Heart right ventricle (tissue), 16 donors: ENCODE measurements around the gene ABCE1. TPM values are rescaled to one million over a fixed set of nuclear protein-coding genes. Genes with fewer than 3 reads are reported as not detected.
A peak's percentile ranks its signal among the peaks of the same experiment; 100 is the strongest.

ENCODE experiments used
- ATAC-seq, 8 donors: fragments of 200-7000 bp; cut with Tn5 transposase; one replicate each; pipeline ENCODE4 v1.9.1; 2020; ENCODE audit warnings: mild to moderate bottlenecking in 8 of 8, moderate library complexity in 8 of 8, moderate number of reproducible peaks in 1 of 8
- DNase-seq, 2 donors: peaks; one replicate each; pipeline ENCODE4 v3.0.0-alpha.2; 2020
- H3K27ac ChIP-seq, 10 donors: fragments of 200-600 bp; sonication (generic) in 2 of 10; one replicate each; pipeline versions ENCODE4 v1.5.0 to v1.8.0; 2020 to 2022; ENCODE audit warnings: mild to moderate bottlenecking in 3 of 10
- H3K27me3 ChIP-seq, 7 donors: fragments of 200-600 bp; one replicate each; pipeline ENCODE4 v1.8.0; 2021 to 2022; ENCODE audit warnings: mild to moderate bottlenecking in 2 of 7
- H3K36me3 ChIP-seq, 9 donors: fragments of 200-600 bp; sonication (generic) in 1 of 9; one replicate each; pipeline versions ENCODE4 v1.5.0 to v1.8.0; 2020 to 2022; ENCODE audit warnings: mild to moderate bottlenecking in 2 of 9
- H3K4me1 ChIP-seq, 9 donors: fragments of 200-600 bp; sonication (generic) in 1 of 9; one replicate each; pipeline versions ENCODE4 v1.5.0 to v1.8.0; 2020 to 2022; ENCODE audit warnings: mild to moderate bottlenecking in 4 of 9
- H3K4me3 ChIP-seq, 10 donors: fragments of 200-600 bp; sonication (generic) in 2 of 10; one replicate each; pipeline versions ENCODE4 v1.5.0 to v1.8.0; 2020 to 2022; ENCODE audit warnings: mild to moderate bottlenecking in 7 of 10, moderate library complexity in 2 of 10
- H3K9me3 ChIP-seq, 11 donors: fragments of 200-600 bp in 10 of 11; sonication (generic) in 2 of 11; one replicate each; pipeline versions ENCODE4 v1.5.0 to v1.8.0; 2013 to 2022; ENCODE audit warnings: mild to moderate bottlenecking in 2 of 11, control low read depth in 1 of 11, moderate library complexity in 1 of 11
- CTCF ChIP-seq, 9 donors: fragments of 200-600 bp; sonication (generic) in 2 of 9; IDR thresholded peaks; one replicate each; pipeline versions ENCODE4 v1.5.0 to v1.8.0; 2021 to 2022; ENCODE audit warnings: antibody characterized with exemption in 9 of 9, mild to moderate bottlenecking in 5 of 9, moderate library complexity in 1 of 9
- WGBS, 2 donors: extraction: QIAGEN DNeasy Blood & Tissue Kit; methylation state at CpG; one replicate each; pipeline ENCODE4 v1.1.7; 2013; ENCODE audit warnings: inconsistent platforms in 1 of 2; 5-methylcytosine and 5-hydroxymethylcytosine counted together
- intact Hi-C, 10 donors: fragments of 100-400 bp; cut with DNase I; formaldehyde crosslinking; loops; one replicate each; pipeline versions ENCODE4 v1.11.1 to v1.14.2; 2022
- long read RNA-seq, 3 donors: library from polyadenylated mRNA; unstranded; transcript quantifications; one replicate each; pipeline ENCODE4 v2.0.0, GENCODE V29; 2020 to 2021
- polyA plus RNA-seq, 2 donors: library from polyadenylated mRNA; stranded (reverse); fragments of 200-250 nt; gene quantifications; one replicate each; pipeline ENCODE4 v1.2.3, GENCODE V29; 2013
- total RNA-seq, 10 donors: library from RNA; stranded (reverse); fragmentation: NEBNext Ultra II Directional in 3 of 10; extraction: Animal tissue kit (Norgen Biotek cat#: 25700) in 3 of 10; gene quantifications; one replicate each; pipeline versions ENCODE4 v1.2.1 to v1.2.4, GENCODE V29; 2021 to 2023
- donor health status: Arrhythmogenic right ventricular cardiomyopathy.
- donor health status: ischemic (EF 13 %, LVEDD 7.1; RV severe dilation, severe dysfunction).
- donor health status: healthy with polysubstance abuse.
- donor health status: DM: no; HTN: yes; CAD: no.
- donor health status: DM: no; HTN: no; CAD: no.
- donor health status: ischemic (EF 25% LVEDD 6.9; RV normal size, moderate dysfunction).
- donor health status: ischemic (EF 25% LVEDD 5.7; RV mildly dilated, moderate dysfunction).
- donor health status: healthy.
- donor health status: DM: yes; HTN: yes; CAD: no.
- donor health status: Ischemic cardiomyopathy.
- donor health status: ischemic (EF 35%, LVEDD 5.7; RV mildly dilated, moderate dysfunction).
- donor health status: nonischemic (EF 11% LVEDD 7.7; RV severe dilation, severe dysfunction).
- donor health status: DM: yes; HTN: yes; CAD: no.
- donor health status: PGD.
- donor health status: ischemic (EF 29% LVEDD 5.4; RV normal size, mild dysfunction).
- donor health status: nonischemic (EF 23%, LVEDD 6.1; RV moderate dilation, normal function).

Gene ABCE1
- 10 to 100 TPM; 26.0 to 49.0 (median 33.7) TPM for total RNA-seq
- polyA plus RNA-seq, result 10 to 100 TPM; 14.6 to 25.0 TPM
- long read RNA-seq, donor 1, transcript ABCE1-201 (18 exons, 3,921 nt), result major isoform, 21 of 25 reads
- long read RNA-seq, donor 1, partial matches to known transcripts, result 0 of 25 reads
- long read RNA-seq, donor 1, other reads (novel, unspliced or antisense), result 4 of 25 reads
- long read RNA-seq, donor 2, transcript ABCE1-201 (18 exons, 3,921 nt), result major isoform, 13 of 20 reads
- long read RNA-seq, donor 2, partial matches to known transcripts, result 4 of 20 reads
- long read RNA-seq, donor 2, other reads (novel, unspliced or antisense), result 3 of 20 reads
- long read RNA-seq, donor 3, transcript ABCE1-201 (18 exons, 3,921 nt), result major isoform, 41 of 63 reads
- long read RNA-seq, donor 3, partial matches to known transcripts, result 6 of 63 reads
- long read RNA-seq, donor 3, other reads (novel, unspliced or antisense), result 16 of 63 reads

- TF ChIP-seq CTCF (IDR thresholded peaks at IDR 0.05), result peak in 6 of 9 donors; percentile 14 to 54 (median 42)
- Histone ChIP-seq H3K9me3 (peaks cover 0 to 16% (median 0%) of the 10 kb centered on the region in 11 donors), H3K4me3 (peak within 1 kb of the TSS; percentile 50 to 91 (median 78)), H3K27me3 (no peaks in the 10 kb centered on the region), H3K4me1 (peaks cover 3 to 60% (median 45%) of the 10 kb centered on the region in 9 donors), H3K27ac (peak within 1 kb of the TSS; percentile 73 to 95 (median 91)), H3K36me3 (peaks cover 0 to 32% (median 25%) of the 10 kb centered on the region in 9 donors)
- ATAC-seq, result peak; percentile 97 to 99 (median 98)
- DNase-seq, result peak; percentile 90 to 97
- intact Hi-C loops, result loop anchor here in 2 of 10 donors (10.0 kb wide), 1 partner anchor 923 kb away; no protein-coding TSS in a partner anchor
- 0 to 1% methylated on average over 67 of the region's 67 CpGs for WGBS, 2 donors
Observed at GRCh38 chr4:145097821-145098674, at the start of gene ABCE1, which contains the start of gene ANAPC10. TSS of gene ABCE1 (plus strand) at chr4:145098311. CDS start at chr4:145104413, 6,102 bp downstream. TSS of gene ANAPC10 (minus strand) at chr4:145098196. CDS start at chr4:145096099, 2,097 bp downstream.

- Histone ChIP-seq H3K27me3 (no peaks in the 10 kb centered on the region), H3K36me3 (peaks cover 0 to 15% (median 0%) of the 10 kb centered on the region in 9 donors), H3K4me3 (no peak overlapping the region), H3K9me3 (no peaks in the 10 kb centered on the region), H3K27ac (no peak overlapping the region), H3K4me1 (no peaks in the 10 kb centered on the region)
- ATAC-seq (no peak), DNase-seq (no peak)
- intact Hi-C loops, result no loop called here
- TF ChIP-seq CTCF (IDR thresholded peaks at IDR 0.05), result no peak
Observed at GRCh38 chr4:145048817-145049216, 49.3 kb upstream of the ABCE1 start.

- DNase-seq, result no peak
- Histone ChIP-seq H3K36me3 (peaks cover 0 to 15% (median 0%) of the 10 kb centered on the region in 9 donors), H3K27ac (no peak overlapping the region), H3K9me3 (no peaks in the 10 kb centered on the region), H3K27me3 (no peaks in the 10 kb centered on the region), H3K4me1 (no peaks in the 10 kb centered on the region), H3K4me3 (no peak overlapping the region)
- WGBS, 2 donors, result 92 to 97% methylated on average over 1 of the region's 1 CpG
- ATAC-seq, result no peak
- TF ChIP-seq CTCF (IDR thresholded peaks at IDR 0.05), result no peak
- intact Hi-C loops, result no loop called here
Observed at GRCh38 chr4:145049241-145049640, 48.9 kb upstream of the ABCE1 start.
